ENCODE data around the gene FBXW11.

Gene FBXW11

DNA sequence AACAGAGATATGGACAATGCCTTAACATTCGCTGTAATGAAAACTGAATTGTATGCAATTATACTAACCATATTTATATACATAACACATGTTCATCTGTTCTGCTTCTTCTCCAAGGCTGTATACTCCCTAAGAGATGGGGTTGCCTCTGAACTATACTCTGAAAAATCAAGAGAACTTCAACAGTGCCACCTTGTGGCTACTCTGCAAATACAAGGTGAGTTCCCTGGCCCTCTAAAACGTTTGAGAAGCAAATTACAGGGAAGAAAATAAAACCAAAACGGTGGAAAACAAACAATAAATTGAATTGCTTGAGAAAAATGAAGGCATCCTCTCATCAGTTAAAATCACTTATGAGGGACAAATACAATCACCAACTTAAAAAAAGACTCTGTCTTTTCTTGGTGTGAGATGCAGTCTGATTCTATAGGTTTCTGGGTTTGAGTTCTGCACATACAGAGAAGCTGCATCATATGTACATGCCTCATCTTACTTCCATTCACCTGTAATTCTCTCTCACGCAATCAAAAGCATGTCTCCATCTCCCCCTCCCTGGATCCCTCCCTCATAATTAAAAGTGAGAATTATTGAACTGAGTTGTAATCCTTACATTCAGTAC, 98.6 kb downstream of the FBXW11 start:
- peak; percentile 81 for TF ChIP-seq CTCF (IDR thresholded peaks at IDR 0.05)

- no peak for TF ChIP-seq CTCF (IDR thresholded peaks at IDR 0.05)
Measured at GRCh38 chr5:171906703-171907590, 99.5 kb downstream of the FBXW11 start.

DNA sequence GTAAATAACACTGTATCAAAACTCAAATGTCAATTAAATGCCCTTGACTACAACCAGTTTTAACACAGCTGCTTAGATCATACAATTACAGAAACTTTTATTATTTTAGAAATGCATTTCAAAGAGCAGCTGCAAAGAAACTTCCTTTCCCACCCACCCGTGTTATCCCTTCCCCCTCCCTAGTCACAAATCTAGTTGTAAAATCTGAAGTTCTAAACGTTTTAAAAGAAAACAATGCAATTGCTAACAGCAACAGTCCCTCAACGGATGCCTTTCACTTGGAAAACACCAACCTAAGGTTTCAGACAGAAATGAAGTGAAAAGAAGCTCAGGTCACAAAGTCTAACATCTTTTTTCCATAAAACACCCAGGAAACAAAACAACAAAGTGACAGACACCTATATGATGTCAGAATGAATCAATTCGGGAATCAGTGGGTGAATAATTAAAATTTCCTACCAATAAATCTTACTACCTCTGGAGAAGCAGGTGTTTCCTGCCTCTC, 100.3 kb downstream of the FBXW11 start:
- TF ChIP-seq CTCF (IDR thresholded peaks at IDR 0.05) = no peak

- no peak for TF ChIP-seq CTCF (IDR thresholded peaks at IDR 0.05)
Measured at GRCh38 chr5:171904886-171905285, 101.6 kb downstream of the FBXW11 start.

- no peak for TF ChIP-seq CTCF (IDR thresholded peaks at IDR 0.05)
Measured at GRCh38 chr5:171901764-171902163, 104.7 kb downstream of the FBXW11 start.

DNA sequence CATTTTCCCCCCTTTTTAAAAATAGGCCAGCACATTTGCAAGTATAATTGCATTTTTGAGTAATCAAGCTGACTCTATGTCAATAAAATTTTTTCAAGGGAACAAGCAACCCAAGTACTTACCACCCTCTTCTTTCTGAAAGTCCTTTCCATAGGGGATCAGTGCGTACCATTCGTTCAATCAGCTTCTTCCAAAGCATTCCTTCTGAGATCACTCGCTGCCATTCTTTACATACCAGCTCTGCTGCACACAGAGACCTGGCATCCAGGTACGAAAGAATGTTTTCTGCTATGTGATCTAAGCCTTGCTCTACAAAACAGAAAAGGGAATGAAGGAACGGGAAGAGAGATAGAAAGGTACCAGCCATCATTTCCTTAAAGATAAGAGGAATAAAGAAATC, 106.6 kb downstream of the FBXW11 start:
- TF ChIP-seq CTCF (IDR thresholded peaks at IDR 0.05) = no peak

- no peak for TF ChIP-seq CTCF (IDR thresholded peaks at IDR 0.05)
Measured at GRCh38 chr5:171898879-171899278, 107.6 kb downstream of the FBXW11 start.

Measured in LNCAP (cell line).